Measurements from ENCODE around the gene PRKN.

The PRKN gene

GRCh38 chr6:162156146-162156545 lies 571.4 kb downstream of the PRKN start (continued):
- TF ChIP-seq, protein P1, sequence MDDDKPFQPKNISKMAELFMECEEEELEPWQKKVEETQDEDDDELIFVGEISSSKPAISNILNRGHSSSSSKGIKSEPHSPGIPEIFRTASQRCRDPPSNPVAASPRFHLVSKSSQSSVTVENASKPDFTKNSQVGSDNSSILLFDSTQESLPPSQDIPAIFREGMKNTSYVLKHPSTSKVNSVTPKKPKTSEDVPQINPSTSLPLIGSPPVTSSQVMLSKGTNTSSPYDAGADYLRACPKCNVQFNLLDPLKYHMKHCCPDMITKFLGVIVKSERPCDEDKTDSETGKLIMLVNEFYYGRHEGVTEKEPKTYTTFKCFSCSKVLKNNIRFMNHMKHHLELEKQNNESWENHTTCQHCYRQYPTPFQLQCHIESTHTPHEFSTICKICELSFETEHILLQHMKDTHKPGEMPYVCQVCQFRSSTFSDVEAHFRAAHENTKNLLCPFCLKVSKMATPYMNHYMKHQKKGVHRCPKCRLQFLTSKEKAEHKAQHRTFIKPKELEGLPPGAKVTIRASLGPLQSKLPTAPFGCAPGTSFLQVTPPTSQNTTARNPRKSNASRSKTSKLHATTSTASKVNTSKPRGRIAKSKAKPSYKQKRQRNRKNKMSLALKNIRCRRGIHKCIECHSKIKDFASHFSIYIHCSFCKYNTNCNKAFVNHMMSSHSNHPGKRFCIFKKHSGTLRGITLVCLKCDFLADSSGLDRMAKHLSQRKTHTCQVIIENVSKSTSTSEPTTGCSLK (tag by site-specific recombination; IDR thresholded peaks at IDR 0.05) = no peak
- TF ChIP-seq ZNF350 (tag by site-specific recombination; IDR thresholded peaks at IDR 0.05) = no peak
- TF ChIP-seq ZNF785 (tag by site-specific recombination; IDR thresholded peaks at IDR 0.05) = no peak
- no peak for TF ChIP-seq ZFP41 (tag by site-specific recombination; IDR thresholded peaks at IDR 0.05; ENCODE audit: borderline replicate concordance)
- no peak for TF ChIP-seq ZNF548 (tag by site-specific recombination; IDR thresholded peaks at IDR 0.05)
- TF ChIP-seq ZNF677 (tag by site-specific recombination; IDR thresholded peaks at IDR 0.05) = no peak
- TF ChIP-seq ZNF391 (tag by site-specific recombination; IDR thresholded peaks at IDR 0.05; ENCODE audit: borderline replicate concordance, low read depth) = no peak
- no peak for TF ChIP-seq ZNF169 (tag by site-specific recombination; IDR thresholded peaks at IDR 0.05)
- TF ChIP-seq MZF1 (tag by site-specific recombination; IDR thresholded peaks at IDR 0.05; ENCODE audit: borderline replicate concordance) = no peak
- no peak for TF ChIP-seq MYNN (tag by site-specific recombination; IDR thresholded peaks at IDR 0.05; ENCODE audit: borderline replicate concordance)
- TF ChIP-seq ZNF292 (tag by site-specific recombination; IDR thresholded peaks at IDR 0.05; ENCODE audit: borderline replicate concordance, low read depth) = no peak
- TF ChIP-seq ZNF16 (tag by site-specific recombination; IDR thresholded peaks at IDR 0.05; ENCODE audit: low read depth) = no peak

GRCh38 chr6:162154930-162155329 lies 572.6 kb downstream of the PRKN start:
- ChIA-PET POLR2A (no interaction called here), CTCF (no interaction called here)
- H3K4me1 ChIP-seq (ENCODE audit: control insufficient read depth, insufficient read depth, low read length) = no peaks in the 10 kb centered on the region
- no peak overlapping the region for H3K27ac ChIP-seq (ENCODE audit: extremely low read depth, low read depth, low read length)
- no peaks in the 10 kb centered on the region for H3K36me3 ChIP-seq (ENCODE audit: control insufficient read depth in 2 of 2, insufficient read depth in 1 of 2, low read length in 2 of 2)
- H3K9me3 ChIP-seq (ENCODE audit: control insufficient read depth, insufficient read depth, low read depth, low read length) = no peaks in the 10 kb centered on the region
- H3K4me3 ChIP-seq (ENCODE audit: low read depth, low read length) = no peak overlapping the region
- no peak for TF ChIP-seq ZNF707 (tag by site-specific recombination; IDR thresholded peaks at IDR 0.05)
- no peak for TF ChIP-seq ZNF426 (tag by site-specific recombination; IDR thresholded peaks at IDR 0.05)
- no peak for TF ChIP-seq ZBTB20 (tag by site-specific recombination; IDR thresholded peaks at IDR 0.05)
- no peak for TF ChIP-seq ZNF132 (tag by site-specific recombination; IDR thresholded peaks at IDR 0.05; ENCODE audit: borderline replicate concordance)
- TF ChIP-seq ELK4 (IDR thresholded peaks at IDR 0.05; ENCODE audit: borderline replicate concordance, low read depth, low read length) = no peak
- no peak for TF ChIP-seq SCRT1 (tag by site-specific recombination; IDR thresholded peaks at IDR 0.05; ENCODE audit: borderline replicate concordance)
- TF ChIP-seq TSHZ1 (tag by site-specific recombination; IDR thresholded peaks at IDR 0.05; ENCODE audit: borderline replicate concordance) = no peak
- no peak for TF ChIP-seq KLF17 (tag by site-specific recombination; IDR thresholded peaks at IDR 0.05)
- TF ChIP-seq KLF9 (tag by site-specific recombination; IDR thresholded peaks at IDR 0.05; ENCODE audit: low read depth) = no peak
- no peak for TF ChIP-seq ZNF341 (tag by site-specific recombination; IDR thresholded peaks at IDR 0.05; ENCODE audit: low read depth)
- no peak for TF ChIP-seq ZNF140 (tag by site-specific recombination; IDR thresholded peaks at IDR 0.05)
- no peak for TF ChIP-seq SP2 (tag by site-specific recombination; IDR thresholded peaks at IDR 0.05)
- no peak for TF ChIP-seq ZNF701 (tag by site-specific recombination; IDR thresholded peaks at IDR 0.05)
